OCI-LY1 (cell line): ENCODE measurements around the gene ITIH5.

Experiments used
- CTCF ChIP-seq: fragments of 200-600 bp; sonication (generic), shearing (Covaris generic); IDR thresholded peaks from 2 replicates; pipeline ENCODE4 v1.5.1; 2017; ENCODE audit warnings: mild to moderate bottlenecking, antibody characterized with exemption, low read length, moderate library complexity, mixed read lengths
- EZH2 ChIP-seq: fragments of 200-600 bp; sonication (generic), shearing (Covaris generic); IDR thresholded peaks from 2 replicates; pipeline ENCODE4 v1.8.0; 2017; ENCODE audit warnings: borderline replicate concordance, mixed run types, mild to moderate bottlenecking, antibody characterized with exemption, low read length, moderate library complexity, mixed read lengths

- TF ChIP-seq CTCF = no peak
- TF ChIP-seq EZH2 = no peak
Measured at GRCh38 chr10:7686351-7687171, 19.8 kb upstream of the ITIH5 start.
